GM21423 (cell line): ENCODE data around the gene CFAP97D1.

Source experiments
- ATAC-seq: cut with Tn5 transposase; IDR thresholded peaks from one replicate; pipeline ENCODE4 v1.9.1; 2021; ENCODE audit warnings: mild to moderate bottlenecking, moderate library complexity; ENCODE audit not compliant: unreplicated experiment

Gene CFAP97D1

DNA sequence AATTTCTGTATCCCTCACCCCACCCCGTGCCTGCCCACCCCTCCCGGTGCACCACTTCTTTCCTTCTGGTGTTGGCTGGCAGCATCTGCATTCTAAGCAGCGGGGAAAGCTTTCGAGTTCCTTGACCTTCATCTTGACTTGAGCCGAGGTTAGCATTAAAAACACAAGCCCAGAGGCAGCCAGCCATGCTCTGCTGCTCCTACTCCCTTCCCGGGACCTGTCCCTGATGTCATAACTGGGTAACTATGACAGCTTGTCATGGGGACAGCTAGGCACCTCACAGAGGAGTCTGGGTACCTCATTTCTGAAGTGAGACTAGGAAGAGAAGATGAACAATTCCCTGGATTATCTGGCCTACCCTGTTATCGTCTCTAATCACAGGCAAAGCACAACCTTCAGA is at the start of gene CFAP97D1:
TSS of gene CFAP97D1 (plus strand) at position 301 of the 400 bp plus-strand sequence. CDS start at position 329, 28 bp downstream.
- ATAC-seq = no peak

GRCh38 chr17:43732958-43733357 is 47.3 kb upstream of the CFAP97D1 start:
- no peak for ATAC-seq

DNA sequence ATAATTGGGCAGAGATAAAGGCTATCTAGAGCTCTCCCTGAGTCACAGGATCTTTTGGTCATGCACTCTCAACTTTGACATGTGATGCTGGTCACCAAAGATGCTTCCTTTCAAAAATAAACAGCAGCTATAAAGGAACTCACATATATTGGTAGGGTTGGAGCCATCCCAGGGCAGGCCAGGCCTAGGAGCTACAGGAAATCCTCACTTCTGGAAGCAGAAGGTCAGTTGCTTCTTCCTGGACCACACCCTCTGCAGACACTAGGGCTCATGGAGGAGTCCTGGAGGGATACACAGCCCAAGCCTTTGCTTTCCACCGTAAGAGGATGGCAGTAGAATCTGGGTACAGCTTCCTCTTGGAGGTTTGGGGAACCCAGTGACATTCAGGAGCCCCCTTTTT is 46.3 kb upstream of the CFAP97D1 start:
- no peak for ATAC-seq

- ATAC-seq = no peak
These were observed 45.9 kb upstream of the CFAP97D1 start for GRCh38 chr17:43734376-43734775.

DNA sequence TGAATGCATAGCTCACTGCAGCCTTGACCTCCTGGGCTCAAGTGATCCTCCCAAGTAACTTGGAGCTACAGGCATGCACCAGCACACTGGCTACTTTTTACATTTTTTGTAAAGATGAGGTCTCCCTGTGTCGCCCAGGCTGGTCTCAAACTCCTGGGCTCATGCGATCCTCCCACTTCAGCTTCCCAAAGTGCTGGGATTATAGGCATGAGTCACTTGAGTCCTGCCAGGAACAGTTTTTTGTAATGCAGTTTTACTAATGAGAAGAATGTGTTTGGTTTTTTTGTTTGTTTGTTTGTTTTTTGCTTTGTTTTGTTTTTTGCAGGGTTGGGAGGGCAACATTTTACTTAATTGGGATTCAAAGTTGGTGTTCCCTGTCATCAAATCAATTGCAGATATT is 43.8 kb upstream of the CFAP97D1 start:
- ATAC-seq = no peak

DNA sequence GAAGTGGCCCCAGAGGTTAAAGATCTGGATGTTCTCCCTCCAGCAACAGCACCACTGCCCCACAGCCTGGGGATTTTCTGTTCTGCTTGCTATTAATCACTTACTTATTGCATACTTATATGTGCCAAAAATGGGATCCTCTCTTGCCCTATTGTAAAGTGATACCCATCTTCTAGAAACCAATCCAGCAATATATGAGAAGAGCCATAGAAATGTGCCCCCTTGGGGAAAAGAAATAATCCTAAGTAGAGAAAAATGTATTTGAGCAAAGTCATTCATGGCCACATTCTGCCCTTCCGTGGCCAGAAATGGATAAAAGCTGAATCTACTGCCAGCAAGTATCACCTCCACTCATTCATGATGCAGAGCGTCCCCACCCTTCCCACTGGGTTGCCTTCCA is 42.5 kb upstream of the CFAP97D1 start:
- no peak for ATAC-seq

DNA sequence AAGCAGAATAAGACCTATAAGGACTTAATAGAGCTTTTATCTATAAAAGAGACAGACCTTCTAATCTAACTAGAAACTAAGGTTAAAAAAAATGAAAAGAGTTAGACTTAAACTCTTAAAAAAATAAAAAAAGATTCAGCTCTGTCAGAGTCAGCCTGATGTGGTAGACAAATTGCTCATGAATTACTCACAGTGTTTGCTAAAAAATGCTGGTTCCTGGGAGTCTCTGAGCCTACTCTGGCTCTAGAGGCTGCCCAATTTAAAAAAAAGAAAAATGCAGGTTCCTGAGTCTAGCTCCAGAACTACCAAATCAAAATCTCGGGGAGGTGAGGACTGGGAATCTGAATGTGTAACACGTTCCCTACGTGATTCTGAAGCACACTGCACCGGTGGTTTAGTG is 39.7 kb upstream of the CFAP97D1 start:
- ATAC-seq = no peak

- ATAC-seq = no peak
These were observed 38.6 kb upstream of the CFAP97D1 start for GRCh38 chr17:43741636-43742035.

DNA sequence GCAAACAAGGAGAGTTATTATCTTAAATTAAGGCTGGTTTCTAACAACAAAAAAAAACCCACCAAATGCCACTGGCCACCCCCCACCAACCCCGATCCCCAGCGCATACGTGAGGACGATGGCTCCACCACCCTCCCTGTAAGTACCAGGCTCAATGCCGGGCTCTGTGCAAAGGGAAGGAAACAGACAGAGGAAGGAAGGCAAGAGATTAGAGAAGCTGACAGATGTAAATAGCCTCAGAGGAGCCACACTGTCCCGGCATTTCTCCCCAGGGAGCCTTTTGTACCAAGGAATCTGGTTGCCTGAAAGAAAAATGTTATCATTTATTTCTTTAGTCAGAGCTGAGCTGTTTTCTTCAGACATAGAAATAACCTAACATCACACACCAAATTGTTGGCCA is 34.7 kb upstream of the CFAP97D1 start:
- no peak for ATAC-seq

GRCh38 chr17:43750153-43750552 is 30.1 kb upstream of the CFAP97D1 start:
- no peak for ATAC-seq

- ATAC-seq = peak; percentile 52
These were observed 26.6 kb upstream of the CFAP97D1 start for GRCh38 chr17:43753493-43754129.

DNA sequence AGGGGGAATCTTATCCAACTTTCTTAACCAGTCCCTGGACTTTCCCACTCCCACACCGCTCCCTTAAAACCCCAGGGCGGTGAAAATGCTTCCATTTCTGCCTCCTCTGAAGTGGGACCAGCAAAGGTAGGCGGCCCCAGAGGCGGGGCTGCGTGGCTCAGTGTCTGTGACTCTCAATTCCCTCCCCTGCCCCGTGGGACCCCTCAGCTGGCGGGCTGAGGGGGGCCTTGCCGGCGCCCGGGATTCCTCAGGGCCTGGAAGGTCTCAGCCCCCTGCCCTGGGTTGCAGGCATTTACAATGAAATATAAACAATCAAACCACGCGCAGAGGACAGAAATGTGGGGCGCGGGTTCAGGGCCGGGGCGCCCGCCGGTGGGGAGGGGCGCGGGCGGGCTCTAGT is 25.3 kb upstream of the CFAP97D1 start:
- no peak for ATAC-seq

DNA sequence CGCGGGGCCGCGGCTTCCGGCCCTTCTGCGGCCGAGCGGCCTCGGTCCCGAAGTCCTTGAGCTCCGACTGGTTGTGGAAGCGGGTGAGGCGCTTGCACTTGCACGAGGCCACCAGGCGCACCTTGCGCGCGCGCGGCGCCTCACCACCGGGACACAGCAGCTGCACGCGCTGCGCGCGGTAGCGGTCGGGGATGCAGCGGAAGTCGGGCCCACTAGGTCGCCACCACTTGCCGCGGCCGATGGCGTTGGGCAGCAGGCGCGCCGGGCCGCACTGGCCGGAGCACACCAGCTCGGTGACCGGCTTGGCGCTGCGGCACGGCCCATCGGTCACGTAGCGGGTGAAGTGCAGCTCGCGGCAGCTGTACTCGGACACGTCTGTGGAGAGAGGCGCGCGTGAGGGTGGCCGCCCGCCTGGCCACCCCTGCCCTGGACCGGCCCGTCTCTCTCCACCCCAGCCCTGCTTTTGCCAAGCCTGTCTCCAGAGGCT is 24.8 kb upstream of the CFAP97D1 start:
- no peak for ATAC-seq

GRCh38 chr17:43756201-43756600 is 24.0 kb upstream of the CFAP97D1 start:
- no peak for ATAC-seq

GRCh38 chr17:43757171-43757660 is 23.0 kb upstream of the CFAP97D1 start:
- ATAC-seq = no peak

GRCh38 chr17:43758086-43758485 is 22.1 kb upstream of the CFAP97D1 start:
- no peak for ATAC-seq

- ATAC-seq = no peak
These were observed 21.6 kb upstream of the CFAP97D1 start, which contains the start of gene SOST for GRCh38 chr17:43758497-43759174. TSS of gene SOST (minus strand) at chr17:43758791. CDS start at chr17:43758741, 50 bp downstream.

- ATAC-seq = no peak
These were observed 20.4 kb upstream of the CFAP97D1 start for GRCh38 chr17:43759836-43760235.

- peak; percentile 63 for ATAC-seq
These were observed 19.9 kb upstream of the CFAP97D1 start for GRCh38 chr17:43760254-43760852.

- ATAC-seq = no peak
These were observed 13.7 kb upstream of the CFAP97D1 start for GRCh38 chr17:43766413-43767052.

- no peak for ATAC-seq
These were observed 13.1 kb upstream of the CFAP97D1 start for GRCh38 chr17:43767053-43767712.
